Stimulated activated CD8-positive, alpha-beta memory T cell treated with anti-CD3 and anti-CD28 coated beads, Interleukin-15, amount 100 ng/mL, for 48 hours (primary cell): ENCODE data around the gene PHLDA2.

Source experiments
- DNase-seq, 2 donors: peaks; one replicate each; pipeline ENCODE4 v3.0.0-alpha.2; 2020; ENCODE audit warnings: low read depth in 2 of 2

The PHLDA2 gene, protein sequence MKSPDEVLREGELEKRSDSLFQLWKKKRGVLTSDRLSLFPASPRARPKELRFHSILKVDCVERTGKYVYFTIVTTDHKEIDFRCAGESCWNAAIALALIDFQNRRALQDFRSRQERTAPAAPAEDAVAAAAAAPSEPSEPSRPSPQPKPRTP

DNA sequence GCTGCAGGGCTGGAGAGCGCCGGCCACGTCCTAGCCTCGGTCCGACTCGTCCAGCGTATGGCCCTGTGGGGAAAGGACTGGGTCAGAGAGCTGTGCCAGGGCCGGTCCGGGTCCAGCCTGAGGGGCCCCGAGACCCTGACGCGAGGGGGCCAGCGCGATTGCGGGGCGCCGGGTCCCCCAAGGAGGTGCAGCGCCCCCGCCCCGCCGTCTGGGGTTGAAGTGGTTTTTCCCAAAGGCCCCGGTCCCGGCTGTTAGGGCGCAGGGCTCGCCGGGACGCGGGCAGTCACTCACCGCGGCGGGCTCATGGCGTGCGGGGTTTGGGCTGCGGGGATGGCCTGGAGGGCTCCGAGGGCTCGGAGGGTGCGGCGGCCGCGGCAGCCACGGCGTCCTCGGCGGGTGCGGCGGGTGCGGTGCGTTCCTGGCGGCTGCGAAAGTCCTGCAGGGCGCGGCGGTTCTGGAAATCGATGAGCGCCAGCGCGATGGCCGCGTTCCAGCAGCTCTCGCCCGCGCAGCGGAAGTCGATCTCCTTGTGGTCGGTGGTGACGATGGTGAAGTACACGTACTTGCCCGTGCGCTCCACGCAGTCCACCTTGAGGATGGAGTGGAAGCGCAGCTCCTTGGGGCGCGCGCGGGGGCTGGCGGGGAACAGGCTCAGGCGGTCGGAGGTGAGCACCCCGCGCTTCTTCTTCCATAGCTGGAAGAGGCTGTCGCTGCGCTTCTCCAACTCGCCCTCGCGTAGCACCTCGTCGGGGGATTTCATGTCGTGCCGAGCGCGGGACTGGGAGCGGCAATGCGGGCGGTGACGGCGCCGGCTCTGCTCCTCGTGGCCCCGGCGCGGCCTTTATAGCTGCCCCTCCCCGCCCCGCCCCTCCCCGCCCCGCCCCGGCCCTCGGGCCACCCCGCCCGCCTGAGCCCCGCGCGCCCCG is at the start of gene PHLDA2:
TSS of gene PHLDA2 (minus strand) at position 816 of the 926 bp plus-strand sequence. CDS start at position 760, 56 bp downstream.
- DNase-seq = peak; percentile 45 to 51

GRCh38 chr11:2977113-2977512 is 47.9 kb upstream of the PHLDA2 start:
- DNase-seq = no peak

DNA sequence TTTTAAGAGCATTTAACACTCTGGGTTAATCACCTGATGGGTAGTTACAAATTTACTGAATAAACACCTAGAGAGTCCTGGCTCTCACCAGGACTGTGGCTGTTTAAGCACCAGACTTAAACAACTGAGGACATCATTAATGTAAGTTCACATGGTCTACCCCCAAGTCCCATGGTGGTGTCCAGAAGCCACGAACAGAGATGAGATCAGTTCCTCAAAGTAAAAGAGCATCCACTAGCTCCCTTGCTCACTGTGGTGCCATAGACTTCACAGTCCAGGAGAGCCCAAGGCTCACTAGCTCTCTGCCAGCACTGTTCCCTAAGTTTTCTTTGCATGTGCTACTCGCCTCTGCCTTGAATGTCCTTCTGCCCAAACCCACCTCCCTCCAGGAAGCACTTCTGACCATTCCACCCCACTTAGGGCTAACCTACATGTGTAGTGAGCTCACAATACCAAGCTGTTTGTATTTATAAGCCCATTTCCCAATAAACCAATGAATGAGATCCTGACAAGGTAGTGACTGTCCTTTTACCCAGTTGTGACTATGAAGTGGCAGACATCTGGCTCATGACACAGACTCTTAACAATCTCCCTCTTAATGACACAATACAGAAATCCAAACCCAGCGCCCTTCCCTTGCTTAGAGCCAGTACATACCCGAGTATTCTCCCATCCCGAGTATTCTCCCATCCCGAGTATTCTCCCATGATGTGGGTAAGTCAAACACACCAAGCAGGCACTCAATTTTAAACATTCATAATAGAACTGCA is 47.3 kb upstream of the PHLDA2 start:
- no peak for DNase-seq

DNA sequence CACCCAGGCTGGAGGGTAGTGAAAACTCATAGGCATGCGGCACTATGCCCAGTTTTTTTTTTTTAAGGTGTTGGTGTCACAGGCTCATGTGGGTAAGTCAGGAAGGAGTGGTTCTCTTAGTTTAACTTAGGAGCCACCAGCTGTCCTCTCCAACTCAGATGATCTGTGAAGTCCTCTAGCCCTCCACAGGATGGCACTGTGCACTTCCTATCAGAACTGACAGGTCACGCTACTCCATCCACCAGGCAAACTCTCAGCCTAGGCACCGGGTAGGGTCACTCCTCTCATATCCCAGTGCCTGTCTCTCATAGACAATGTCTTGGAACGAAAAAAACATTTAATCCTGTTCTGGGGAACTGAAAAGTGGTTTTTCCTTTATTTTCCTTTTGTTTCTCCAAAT is 46.4 kb upstream of the PHLDA2 start:
- DNase-seq = peak in 1 of 2 donors; percentile 15

- DNase-seq = no peak
These were observed 45.1 kb upstream of the PHLDA2 start for GRCh38 chr11:2974272-2974671.

GRCh38 chr11:2968341-2968900 is 39.2 kb upstream of the PHLDA2 start:
- DNase-seq = no peak

GRCh38 chr11:2964782-2965181 is 35.6 kb upstream of the PHLDA2 start:
- DNase-seq = no peak

GRCh38 chr11:2963761-2964160 is 34.5 kb upstream of the PHLDA2 start:
- DNase-seq = no peak

DNA sequence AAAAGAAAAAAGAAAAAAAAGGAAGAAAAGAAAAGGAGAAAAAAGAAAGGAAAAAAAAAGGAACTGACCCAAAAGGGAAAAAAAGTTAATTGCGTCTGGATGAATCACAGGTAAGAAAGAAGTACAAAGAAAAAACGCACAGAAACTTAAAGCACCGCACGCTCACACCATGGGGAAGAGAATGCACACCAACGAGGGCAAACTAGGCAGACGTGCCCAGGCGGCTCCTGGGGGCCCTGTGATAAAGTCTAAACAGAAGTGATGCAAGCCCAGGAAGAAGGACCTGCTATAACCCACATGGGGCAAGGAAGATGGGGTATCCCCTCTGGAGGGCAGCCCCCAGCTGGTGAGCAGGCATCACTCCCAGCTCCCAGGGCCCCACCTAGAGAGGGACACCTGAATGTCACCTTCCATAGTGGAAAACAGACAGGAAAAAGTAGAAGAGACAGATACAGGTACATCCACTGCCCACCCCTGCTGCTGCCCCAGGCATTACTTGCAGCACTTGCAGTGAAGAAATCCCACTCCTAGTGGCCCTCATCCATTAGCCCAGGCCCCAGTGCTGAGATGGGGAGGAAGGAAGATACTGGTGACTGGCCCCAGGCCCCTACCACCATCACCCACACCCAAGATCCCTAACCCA is 34.0 kb upstream of the PHLDA2 start:
- no peak for DNase-seq

GRCh38 chr11:2961080-2961479 is 31.9 kb upstream of the PHLDA2 start:
- DNase-seq = no peak

DNA sequence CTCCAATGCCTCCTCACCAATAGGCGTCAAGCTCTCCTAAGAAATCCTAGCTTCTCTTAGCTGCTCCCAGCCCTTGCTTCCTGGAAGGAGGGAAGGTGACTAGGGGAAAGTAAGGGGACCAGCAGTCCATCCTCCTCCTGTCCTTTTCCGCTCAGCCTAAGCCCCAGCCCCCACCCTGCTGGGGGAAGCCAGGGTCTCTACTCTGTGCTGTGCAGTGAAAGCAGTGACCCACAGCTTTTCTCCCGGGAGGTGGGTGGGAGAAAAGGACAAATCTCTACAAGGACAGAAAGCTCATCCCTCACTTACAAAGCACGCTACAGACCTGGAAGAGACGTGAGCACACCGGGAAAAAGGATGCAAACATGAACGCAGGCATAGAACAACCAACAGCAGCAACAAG is 30.9 kb upstream of the PHLDA2 start:
- DNase-seq = no peak

- DNase-seq = no peak
These were observed 29.0 kb upstream of the PHLDA2 start for GRCh38 chr11:2958251-2958650.

DNA sequence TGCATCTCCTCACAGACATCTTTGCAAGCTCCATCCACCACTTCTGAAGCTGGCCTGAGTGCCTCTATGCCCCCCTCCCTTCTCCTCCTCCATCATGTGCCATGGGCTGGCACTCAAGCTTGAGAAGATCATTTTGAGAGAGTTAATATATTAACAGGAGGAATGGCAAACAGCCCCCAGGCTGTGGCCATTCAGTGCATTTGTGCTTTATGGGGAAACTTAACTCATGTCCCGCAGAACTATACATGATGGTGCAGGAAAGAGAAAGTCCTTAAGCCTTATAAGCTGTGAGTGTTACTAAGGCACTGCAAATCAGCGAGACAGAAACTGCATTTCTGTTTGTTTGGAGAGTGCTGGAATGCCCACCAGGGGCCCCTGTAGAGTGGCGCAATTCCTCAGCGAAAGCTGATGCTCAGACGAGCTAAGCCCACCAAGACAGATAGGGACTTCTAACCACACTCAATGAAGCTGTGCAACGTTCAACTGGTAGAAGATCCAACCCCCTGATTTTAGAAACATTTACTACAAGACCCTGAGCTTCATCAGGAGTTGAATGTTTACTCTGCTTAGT is 26.8 kb upstream of the PHLDA2 start:
- DNase-seq = no peak

DNA sequence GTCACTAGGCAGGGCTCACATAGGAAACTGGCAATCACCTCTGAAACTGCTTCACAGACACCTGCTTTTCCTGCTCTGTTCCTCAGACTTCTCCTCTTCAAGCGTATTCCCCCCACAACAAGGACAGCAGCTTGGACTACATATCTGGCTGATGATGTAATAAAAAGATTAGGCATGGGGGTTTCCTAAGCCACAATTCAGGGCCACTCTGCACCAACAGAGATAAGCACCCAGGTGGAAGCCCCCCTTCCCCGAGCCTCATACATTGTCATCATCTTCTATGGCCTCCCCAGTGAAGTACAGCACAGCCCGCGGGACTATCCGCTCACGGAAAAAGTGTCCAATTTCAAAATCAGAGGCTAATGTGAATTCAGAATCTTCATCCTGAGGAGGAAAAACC is 25.0 kb upstream of the PHLDA2 start:
- no peak for DNase-seq

GRCh38 chr11:2952290-2952689 is 23.1 kb upstream of the PHLDA2 start:
- DNase-seq = no peak

- DNase-seq = no peak
These were observed 22.3 kb upstream of the PHLDA2 start for GRCh38 chr11:2951231-2952110.

GRCh38 chr11:2950825-2951224 is 21.6 kb upstream of the PHLDA2 start:
- DNase-seq = no peak

DNA sequence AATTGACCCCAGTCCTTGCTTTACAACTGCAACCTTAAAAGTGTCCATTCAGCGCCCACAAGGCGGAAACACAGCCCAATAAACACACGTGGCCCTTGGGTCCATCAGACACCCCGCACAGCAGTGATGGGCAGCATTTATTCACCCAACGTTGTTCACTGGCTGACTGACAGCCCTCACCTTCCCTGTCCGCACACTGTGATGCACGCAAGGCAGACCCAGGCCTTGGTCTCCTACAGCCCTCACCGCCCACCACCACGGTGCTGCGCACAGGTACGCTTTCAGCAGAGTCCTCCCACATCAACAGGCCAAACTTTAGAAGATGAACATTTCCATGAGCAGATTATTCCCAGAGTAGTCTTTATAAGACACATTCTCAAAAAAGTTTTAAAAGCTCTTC is 20.7 kb upstream of the PHLDA2 start:
- DNase-seq = no peak

DNA sequence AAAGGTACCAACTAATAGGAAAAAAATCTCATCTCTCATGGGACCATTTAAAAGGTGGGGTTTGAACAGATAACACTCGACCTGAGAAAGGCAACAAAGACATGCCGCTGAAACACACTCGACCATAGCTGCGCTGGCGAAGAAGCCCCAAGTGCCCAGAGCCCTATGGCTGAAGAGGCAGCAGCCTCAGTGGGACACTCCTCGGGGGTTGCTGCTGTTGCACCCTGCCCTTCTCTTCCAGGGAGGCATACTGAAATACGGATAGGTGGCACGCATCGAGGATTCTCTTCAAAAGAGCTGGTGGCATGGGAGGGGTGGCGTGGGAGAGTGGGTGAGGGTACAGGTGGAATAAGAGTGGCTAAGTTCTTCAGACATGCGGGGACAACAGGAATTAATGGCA is 18.5 kb upstream of the PHLDA2 start:
- no peak for DNase-seq

DNA sequence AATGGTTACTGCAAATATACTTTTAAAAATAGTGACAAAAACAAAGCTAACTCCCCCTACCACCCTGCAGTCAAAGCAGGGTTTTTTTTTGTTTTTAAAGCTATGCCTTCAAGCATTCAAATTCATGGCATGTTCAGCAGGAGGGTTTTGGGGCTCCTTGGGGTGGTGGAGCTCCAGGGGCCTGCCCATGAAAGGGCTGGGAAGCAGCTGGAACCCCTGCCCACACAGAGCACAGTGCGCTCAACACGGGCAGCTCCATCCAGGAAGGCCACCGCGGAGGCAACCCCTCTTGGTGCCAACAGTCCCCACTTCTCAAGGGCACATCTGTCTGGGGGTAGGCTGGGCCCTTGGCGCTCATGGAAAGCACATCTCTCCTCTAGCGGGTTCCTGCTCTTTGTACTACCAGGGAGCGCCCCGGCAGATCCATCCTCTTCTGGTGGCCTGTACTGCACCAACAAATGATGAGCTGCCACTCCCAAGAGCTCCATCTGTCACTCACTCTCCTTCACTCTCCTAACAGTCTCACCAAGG is 16.6 kb upstream of the PHLDA2 start:
- DNase-seq = no peak
